HepG2 (cell line): ENCODE results near the gene UBFD1. TPM values are rescaled to one million over a fixed set of nuclear protein-coding genes. Genes with fewer than 3 reads are reported as not detected.
A peak's percentile ranks its signal among the peaks of the same experiment; 100 is the strongest.

Experiments used
- ATF7 ChIP-seq, 2 experiments: fragments of 450-650 bp in 1 of 2; sonication (generic) in 1 of 2; formaldehyde crosslinking in 1 of 2; IDR thresholded peaks; 2 replicates each; pipeline versions ENCODE4 v1.4.0 to v1.6.1; 2016 to 2020; ENCODE audit warnings: antibody characterized with exemption in 1 of 2, mild to moderate bottlenecking in 1 of 2, missing genetic modification reagents in 1 of 2
- CBFB ChIP-seq: sonication (generic); formaldehyde crosslinking; IDR thresholded peaks from 2 replicates; pipeline ENCODE4 v1.4.0; 2020; ENCODE audit warnings: missing genetic modification reagents
- ELF4 ChIP-seq: sonication (generic); formaldehyde crosslinking; IDR thresholded peaks from 2 replicates; pipeline ENCODE4 v1.5.0; 2020; ENCODE audit warnings: missing genetic modification reagents, mild to moderate bottlenecking, moderate library complexity, borderline replicate concordance
- ETV5 ChIP-seq: IDR thresholded peaks from 2 replicates; pipeline ENCODE4 v1.6.1; 2018; ENCODE audit warnings: missing biosample characterization, missing genetic modification reagents, inconsistent platforms, borderline replicate concordance
- FOXK1 ChIP-seq: sonication (generic); formaldehyde crosslinking; IDR thresholded peaks from 2 replicates; pipeline ENCODE4 v1.4.0; 2020; ENCODE audit warnings: low read depth, missing genetic modification reagents, borderline replicate concordance
- GZF1 ChIP-seq: sonication (generic); formaldehyde crosslinking; IDR thresholded peaks from 2 replicates; pipeline ENCODE4 v1.5.1; 2020; ENCODE audit warnings: mild to moderate bottlenecking, missing genetic modification reagents
- HNRNPL ChIP-seq: fragments of 200-400 bp; formaldehyde crosslinking; IDR thresholded peaks from 2 replicates; pipeline ENCODE4 v1.6.1; 2017; ENCODE audit warnings: mild to moderate bottlenecking, low read depth, low read length
- KAT8 ChIP-seq: IDR thresholded peaks from 2 replicates; pipeline ENCODE4 v1.6.1; 2016; ENCODE audit warnings: missing genetic modification reagents, missing compliant biosample characterization
- MEIS2 ChIP-seq: sonication (generic); formaldehyde crosslinking; IDR thresholded peaks from 2 replicates; pipeline ENCODE4 v1.9.0; 2021; ENCODE audit warnings: mild to moderate bottlenecking, missing genetic modification reagents
- SSRP1 ChIP-seq: IDR thresholded peaks from 2 replicates; pipeline ENCODE4 v1.6.1; 2016; ENCODE audit warnings: control low read depth
- TERF1 ChIP-seq: sonication (generic); formaldehyde crosslinking; IDR thresholded peaks from 2 replicates; pipeline ENCODE4 v1.8.0; 2022; ENCODE audit warnings: mild to moderate bottlenecking, missing genetic modification reagents, moderate library complexity
- TFAP4 ChIP-seq: sonication (generic); IDR thresholded peaks from 2 replicates; pipeline ENCODE4 v1.6.1; 2016; ENCODE audit warnings: low read depth, borderline replicate concordance
- ZBTB34 ChIP-seq: sonication (generic); formaldehyde crosslinking; IDR thresholded peaks from 2 replicates; pipeline ENCODE4 v1.8.0; 2022; ENCODE audit warnings: mild to moderate bottlenecking, missing genetic modification reagents
- ZFY ChIP-seq: sonication (generic); formaldehyde crosslinking; IDR thresholded peaks from 2 replicates; pipeline ENCODE4 v1.4.0; 2020; ENCODE audit warnings: missing genetic modification reagents
- ZMAT3 ChIP-seq: sonication (generic); formaldehyde crosslinking; conservative IDR thresholded peaks from 2 replicates; pipeline ENCODE4 v1.7.0; 2021; ENCODE audit warnings: missing genetic modification reagents
- ZNF224 ChIP-seq: sonication (generic); formaldehyde crosslinking; IDR thresholded peaks from 2 replicates; pipeline ENCODE4 v1.5.0; 2020; ENCODE audit warnings: mild to moderate bottlenecking, missing genetic modification reagents
- ZNF430 ChIP-seq: sonication (generic); formaldehyde crosslinking; IDR thresholded peaks from 2 replicates; pipeline ENCODE4 v1.9.0; 2021; ENCODE audit warnings: mild to moderate bottlenecking, missing genetic modification reagents
- ZNF503 ChIP-seq: sonication (generic); formaldehyde crosslinking; IDR thresholded peaks from 2 replicates; pipeline ENCODE4 v1.4.0; 2020; ENCODE audit warnings: missing genetic modification reagents
- polyA plus RNA-seq, 8 experiments: library from polyadenylated mRNA; depleted of rRNA in 3 of 8; stranded (reverse) in 7 of 8; unstranded in 1 of 8; fragments of >200 nt; fragmentation: Illumina TruSeq in 4 of 8; extraction: Trizol in 4 of 8; gene quantifications; 2 replicates each; pipeline versions ENCODE4 v1.2.1 to v1.2.3, GENCODE V29; 2011 to 2016; ENCODE audit warnings: low read depth in 4 of 8, missing spikeins in 1 of 8, mixed read lengths in 1 of 8; ENCODE audit not compliant: insufficient read depth in 1 of 8
- total RNA-seq, 5 experiments: library from RNA; depleted of rRNA; stranded (reverse); fragments of >200 nt; fragmentation: Illumina TruSeq; extraction: Trizol; gene quantifications; 2 replicates each; pipeline ENCODE4 v1.2.3, GENCODE V29; 2016; ENCODE audit warnings: low read depth in 1 of 5

Gene UBFD1
- total and polyA plus RNA-seq, 2 of the 13 experiments (the other 11 are each of a cell fraction or from before 2014, with no cell fraction given), result 100 to 111 TPM

GRCh38 chr16:23595951-23596720 lies 38.6 kb downstream of the UBFD1 start, which contains the start of gene NDUFAB1 (continued):
- TF ChIP-seq SSRP1 (CRISPR knock-in tag), result no peak
- TF ChIP-seq FOXK1 (CRISPR knock-in tag), result peak; percentile 92; the same call in 1 of the 2 replicates
- peak; percentile 97 for TF ChIP-seq ZFY (CRISPR knock-in tag)
- peak; percentile 99 for TF ChIP-seq KAT8 (CRISPR knock-in tag)
- peak; percentile 95 for TF ChIP-seq ZNF430
- TF ChIP-seq TFAP4, result peak; percentile 63; the same call in 1 of the 2 replicates
- no peak for TF ChIP-seq ATF7 (IDR thresholded peaks at IDR 0.05)
- peak; percentile 42; the same call in 1 of the 2 replicates for TF ChIP-seq ATF7 (CRISPR knock-in tag; IDR thresholded peaks at IDR 0.05)
- TF ChIP-seq CBFB, result peak; percentile 94
- TF ChIP-seq ETV5, result peak; percentile 93
- TF ChIP-seq GZF1 (CRISPR knock-in tag), result 0 out of 2 replicates have a peak, but pooled peaks have one; percentile 88
- TF ChIP-seq ZBTB34 (CRISPR knock-in tag), result peak; percentile 94
- TF ChIP-seq ZNF503 (CRISPR knock-in tag), result peak; percentile 95
- TF ChIP-seq ELF4, result peak; percentile 85; the same call in 1 of the 2 replicates
- TF ChIP-seq HNRNPL, result no peak
- TF ChIP-seq ZMAT3 (CRISPR knock-in tag), result 0 out of 2 replicates have a peak, but pooled peaks have one; percentile 74
- no peak; the same call in 1 of the 2 replicates for TF ChIP-seq TERF1
- TF ChIP-seq MEIS2 (CRISPR knock-in tag), result peak; percentile 95
- peak; percentile 97 for TF ChIP-seq ZNF224 (CRISPR knock-in tag)
